ENCODE results near the gene RBM22. TPM values are rescaled to one million over a fixed set of nuclear protein-coding genes. Genes with fewer than 3 reads are reported as not detected.

RBM22 gene
- total RNA-seq, 1 experiment from 2014 or later: 34.0 TPM

GRCh38 chr5:150740992-150741391 is 40.1 kb upstream of the RBM22 start:
- peaks cover 45% of the 10 kb centered on the region for H3K36me3 Mint-ChIP-seq

More at GRCh38 chr5:150740992-150741391, 40.1 kb upstream of the RBM22 start:
- no peaks in the 10 kb centered on the region for H3K27me3 Mint-ChIP-seq (ENCODE audit: low read depth)
- no peak overlapping the region for H3K4me3 Mint-ChIP-seq
- no peak for ATAC-seq
- CTCF ChIA-PET: no interaction called here
- no peak for DNase-seq (ENCODE audit: low spot score)
- peaks cover 29% of the 10 kb centered on the region for H3K4me1 Mint-ChIP-seq
- no peak overlapping the region for H3K27ac Mint-ChIP-seq
- H3K9me3 Mint-ChIP-seq: peaks cover 33% of the 10 kb centered on the region
- POLR2A ChIA-PET: interaction anchor here (0.9 kb wide), 1 partner anchor 41 kb away, joined by 4 read pairs; the partner anchor contains the start of gene RBM22
- no peak for TF ChIP-seq PRDM15 (CRISPR knock-in tag; IDR thresholded peaks at IDR 0.05)
- no peak for TF ChIP-seq RELA (CRISPR knock-in tag; IDR thresholded peaks at IDR 0.05; ENCODE audit: borderline replicate concordance)
- TF ChIP-seq JUN (CRISPR knock-in tag; IDR thresholded peaks at IDR 0.05): no peak
- no peak for TF ChIP-seq EMX1 (CRISPR knock-in tag; IDR thresholded peaks at IDR 0.05)
- TF ChIP-seq ESRRA (CRISPR knock-in tag; IDR thresholded peaks at IDR 0.05; ENCODE audit: borderline replicate concordance): no peak
- TF ChIP-seq ZNF396 (CRISPR knock-in tag; IDR thresholded peaks at IDR 0.05; ENCODE audit: borderline replicate concordance): no peak
- TF ChIP-seq, protein P1, sequence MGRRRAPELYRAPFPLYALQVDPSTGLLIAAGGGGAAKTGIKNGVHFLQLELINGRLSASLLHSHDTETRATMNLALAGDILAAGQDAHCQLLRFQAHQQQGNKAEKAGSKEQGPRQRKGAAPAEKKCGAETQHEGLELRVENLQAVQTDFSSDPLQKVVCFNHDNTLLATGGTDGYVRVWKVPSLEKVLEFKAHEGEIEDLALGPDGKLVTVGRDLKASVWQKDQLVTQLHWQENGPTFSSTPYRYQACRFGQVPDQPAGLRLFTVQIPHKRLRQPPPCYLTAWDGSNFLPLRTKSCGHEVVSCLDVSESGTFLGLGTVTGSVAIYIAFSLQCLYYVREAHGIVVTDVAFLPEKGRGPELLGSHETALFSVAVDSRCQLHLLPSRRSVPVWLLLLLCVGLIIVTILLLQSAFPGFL (CRISPR knock-in tag; IDR thresholded peaks at IDR 0.05; ENCODE audit: borderline replicate concordance): no peak
- TF ChIP-seq HMGA2 (CRISPR knock-in tag; IDR thresholded peaks at IDR 0.05): no peak
- no peak for TF ChIP-seq ZNF121 (CRISPR knock-in tag; IDR thresholded peaks at IDR 0.05)
- no peak for TF ChIP-seq NFYB (CRISPR knock-in tag; conservative IDR thresholded peaks at IDR 0.05; ENCODE audit: low read depth)
- TF ChIP-seq USF1 (CRISPR knock-in tag; IDR thresholded peaks at IDR 0.05): no peak
- no peak for TF ChIP-seq MXD4 (CRISPR knock-in tag; IDR thresholded peaks at IDR 0.05; ENCODE audit: borderline replicate concordance)
- no peak for TF ChIP-seq TCF7 (CRISPR knock-in tag; IDR thresholded peaks at IDR 0.05; ENCODE audit: low read depth)
- TF ChIP-seq ZNF219 (CRISPR knock-in tag; IDR thresholded peaks at IDR 0.05; ENCODE audit: borderline replicate concordance): no peak
- no peak for TF ChIP-seq ZNF138 (CRISPR knock-in tag; conservative IDR thresholded peaks at IDR 0.05)
- no peak for TF ChIP-seq ZNF671 (CRISPR knock-in tag; IDR thresholded peaks at IDR 0.05)
- TF ChIP-seq, protein P2, sequence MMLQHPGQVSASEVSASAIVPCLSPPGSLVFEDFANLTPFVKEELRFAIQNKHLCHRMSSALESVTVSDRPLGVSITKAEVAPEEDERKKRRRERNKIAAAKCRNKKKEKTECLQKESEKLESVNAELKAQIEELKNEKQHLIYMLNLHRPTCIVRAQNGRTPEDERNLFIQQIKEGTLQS (CRISPR knock-in tag; conservative IDR thresholded peaks at IDR 0.05): no peak
- TF ChIP-seq NR3C1 (CRISPR knock-in tag; conservative IDR thresholded peaks at IDR 0.05; ENCODE audit: low read depth): no peak
- TF ChIP-seq GRHL2 (CRISPR knock-in tag; IDR thresholded peaks at IDR 0.05; ENCODE audit: insufficient replicate concordance, severe bottlenecking): no peak
- no peak for TF ChIP-seq FOXP4 (CRISPR knock-in tag; IDR thresholded peaks at IDR 0.05)

All from WTC11 (cell line).